ENCODE measurements around the gene ACOT13.

The ACOT13 gene

DNA sequence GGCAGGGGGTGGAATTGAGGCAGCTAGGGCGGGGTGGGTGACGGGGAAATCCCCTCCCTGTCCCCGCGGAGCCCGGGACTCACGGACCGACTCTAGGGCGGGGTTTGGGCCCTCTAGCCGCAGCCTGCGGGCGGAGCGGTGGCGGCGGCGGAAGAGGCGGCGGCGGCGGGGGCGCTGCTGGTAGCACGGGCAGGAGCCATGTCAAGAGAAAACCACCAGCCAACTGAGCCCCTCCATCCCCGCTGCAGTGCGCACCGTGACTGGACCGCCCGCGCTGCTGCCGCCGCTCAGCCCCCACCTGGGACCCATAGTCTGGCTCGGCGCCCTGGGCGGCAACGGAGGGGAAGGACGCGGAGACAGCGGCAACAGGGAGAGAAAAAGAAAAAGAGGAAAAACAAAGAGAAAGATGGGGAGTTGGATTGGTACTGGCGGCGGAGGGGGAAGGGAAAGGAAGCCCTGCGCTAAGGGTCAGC lies 53.3 kb downstream of the ACOT13 start (continued):
- TF ChIP-seq, protein P1, sequence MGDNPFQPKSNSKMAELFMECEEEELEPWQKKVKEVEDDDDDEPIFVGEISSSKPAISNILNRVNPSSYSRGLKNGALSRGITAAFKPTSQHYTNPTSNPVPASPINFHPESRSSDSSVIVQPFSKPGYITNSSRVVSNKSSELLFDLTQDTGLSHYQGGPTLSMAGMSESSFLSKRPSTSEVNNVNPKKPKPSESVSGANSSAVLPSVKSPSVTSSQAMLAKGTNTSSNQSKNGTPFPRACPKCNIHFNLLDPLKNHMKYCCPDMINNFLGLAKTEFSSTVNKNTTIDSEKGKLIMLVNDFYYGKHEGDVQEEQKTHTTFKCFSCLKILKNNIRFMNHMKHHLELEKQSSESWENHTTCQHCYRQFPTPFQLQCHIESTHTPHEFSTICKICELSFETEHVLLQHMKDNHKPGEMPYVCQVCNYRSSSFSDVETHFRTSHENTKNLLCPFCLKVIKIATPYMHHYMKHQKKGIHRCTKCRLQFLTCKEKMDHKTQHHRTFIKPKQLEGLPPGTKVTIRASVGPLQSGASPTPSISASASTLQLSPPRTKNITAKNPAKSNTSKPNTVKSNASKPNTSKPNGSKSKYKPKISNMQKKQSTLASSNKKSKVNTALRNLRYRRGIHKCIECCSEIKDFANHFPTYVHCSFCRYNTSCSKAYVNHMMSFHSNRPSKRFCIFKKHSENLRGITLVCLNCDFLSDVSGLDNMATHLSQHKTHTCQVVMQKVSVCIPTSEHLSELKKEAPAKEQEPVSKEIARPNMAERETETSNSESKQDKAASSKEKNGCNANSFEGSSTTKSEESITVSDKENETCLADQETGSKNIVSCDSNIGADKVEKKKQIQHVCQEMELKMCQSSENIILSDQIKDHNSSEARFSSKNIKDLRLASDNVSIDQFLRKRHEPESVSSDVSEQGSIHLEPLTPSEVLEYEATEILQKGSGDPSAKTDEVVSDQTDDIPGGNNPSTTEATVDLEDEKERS (tag by site-specific recombination; IDR thresholded peaks at IDR 0.05) = no peak
- TF ChIP-seq, protein P2, sequence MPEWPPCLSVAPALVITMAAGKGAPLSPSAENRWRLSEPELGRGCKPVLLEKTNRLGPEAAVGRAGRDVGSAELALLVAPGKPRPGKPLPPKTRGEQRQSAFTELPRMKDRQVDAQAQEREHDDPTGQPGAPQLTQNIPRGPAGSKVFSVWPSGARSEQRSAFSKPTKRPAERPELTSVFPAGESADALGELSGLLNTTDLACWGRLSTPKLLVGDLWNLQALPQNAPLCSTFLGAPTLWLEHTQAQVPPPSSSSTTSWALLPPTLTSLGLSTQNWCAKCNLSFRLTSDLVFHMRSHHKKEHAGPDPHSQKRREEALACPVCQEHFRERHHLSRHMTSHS (tag by site-specific recombination; IDR thresholded peaks at IDR 0.05) = no peak
- TF ChIP-seq ZNF274 (IDR thresholded peaks at IDR 0.05; ENCODE audit: low read length) = no peak
- TF ChIP-seq ZNF274 (tag by site-specific recombination; IDR thresholded peaks at IDR 0.05; ENCODE audit: borderline replicate concordance) = no peak
- TF ChIP-seq, protein P3, sequence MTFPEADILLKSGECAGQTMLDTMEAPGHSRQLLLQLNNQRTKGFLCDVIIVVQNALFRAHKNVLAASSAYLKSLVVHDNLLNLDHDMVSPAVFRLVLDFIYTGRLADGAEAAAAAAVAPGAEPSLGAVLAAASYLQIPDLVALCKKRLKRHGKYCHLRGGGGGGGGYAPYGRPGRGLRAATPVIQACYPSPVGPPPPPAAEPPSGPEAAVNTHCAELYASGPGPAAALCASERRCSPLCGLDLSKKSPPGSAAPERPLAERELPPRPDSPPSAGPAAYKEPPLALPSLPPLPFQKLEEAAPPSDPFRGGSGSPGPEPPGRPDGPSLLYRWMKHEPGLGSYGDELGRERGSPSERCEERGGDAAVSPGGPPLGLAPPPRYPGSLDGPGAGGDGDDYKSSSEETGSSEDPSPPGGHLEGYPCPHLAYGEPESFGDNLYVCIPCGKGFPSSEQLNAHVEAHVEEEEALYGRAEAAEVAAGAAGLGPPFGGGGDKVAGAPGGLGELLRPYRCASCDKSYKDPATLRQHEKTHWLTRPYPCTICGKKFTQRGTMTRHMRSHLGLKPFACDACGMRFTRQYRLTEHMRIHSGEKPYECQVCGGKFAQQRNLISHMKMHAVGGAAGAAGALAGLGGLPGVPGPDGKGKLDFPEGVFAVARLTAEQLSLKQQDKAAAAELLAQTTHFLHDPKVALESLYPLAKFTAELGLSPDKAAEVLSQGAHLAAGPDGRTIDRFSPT (tag by site-specific recombination; IDR thresholded peaks at IDR 0.05) = peak; percentile 61; the same call in 1 of the 2 replicates
- TF ChIP-seq, protein P4, sequence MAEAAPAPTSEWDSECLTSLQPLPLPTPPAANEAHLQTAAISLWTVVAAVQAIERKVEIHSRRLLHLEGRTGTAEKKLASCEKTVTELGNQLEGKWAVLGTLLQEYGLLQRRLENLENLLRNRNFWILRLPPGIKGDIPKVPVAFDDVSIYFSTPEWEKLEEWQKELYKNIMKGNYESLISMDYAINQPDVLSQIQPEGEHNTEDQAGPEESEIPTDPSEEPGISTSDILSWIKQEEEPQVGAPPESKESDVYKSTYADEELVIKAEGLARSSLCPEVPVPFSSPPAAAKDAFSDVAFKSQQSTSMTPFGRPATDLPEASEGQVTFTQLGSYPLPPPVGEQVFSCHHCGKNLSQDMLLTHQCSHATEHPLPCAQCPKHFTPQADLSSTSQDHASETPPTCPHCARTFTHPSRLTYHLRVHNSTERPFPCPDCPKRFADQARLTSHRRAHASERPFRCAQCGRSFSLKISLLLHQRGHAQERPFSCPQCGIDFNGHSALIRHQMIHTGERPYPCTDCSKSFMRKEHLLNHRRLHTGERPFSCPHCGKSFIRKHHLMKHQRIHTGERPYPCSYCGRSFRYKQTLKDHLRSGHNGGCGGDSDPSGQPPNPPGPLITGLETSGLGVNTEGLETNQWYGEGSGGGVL (tag by site-specific recombination; IDR thresholded peaks at IDR 0.05) = peak; percentile 42
- TF ChIP-seq ZNF660 (tag by site-specific recombination; IDR thresholded peaks at IDR 0.05) = no peak
- TF ChIP-seq, protein P5, sequence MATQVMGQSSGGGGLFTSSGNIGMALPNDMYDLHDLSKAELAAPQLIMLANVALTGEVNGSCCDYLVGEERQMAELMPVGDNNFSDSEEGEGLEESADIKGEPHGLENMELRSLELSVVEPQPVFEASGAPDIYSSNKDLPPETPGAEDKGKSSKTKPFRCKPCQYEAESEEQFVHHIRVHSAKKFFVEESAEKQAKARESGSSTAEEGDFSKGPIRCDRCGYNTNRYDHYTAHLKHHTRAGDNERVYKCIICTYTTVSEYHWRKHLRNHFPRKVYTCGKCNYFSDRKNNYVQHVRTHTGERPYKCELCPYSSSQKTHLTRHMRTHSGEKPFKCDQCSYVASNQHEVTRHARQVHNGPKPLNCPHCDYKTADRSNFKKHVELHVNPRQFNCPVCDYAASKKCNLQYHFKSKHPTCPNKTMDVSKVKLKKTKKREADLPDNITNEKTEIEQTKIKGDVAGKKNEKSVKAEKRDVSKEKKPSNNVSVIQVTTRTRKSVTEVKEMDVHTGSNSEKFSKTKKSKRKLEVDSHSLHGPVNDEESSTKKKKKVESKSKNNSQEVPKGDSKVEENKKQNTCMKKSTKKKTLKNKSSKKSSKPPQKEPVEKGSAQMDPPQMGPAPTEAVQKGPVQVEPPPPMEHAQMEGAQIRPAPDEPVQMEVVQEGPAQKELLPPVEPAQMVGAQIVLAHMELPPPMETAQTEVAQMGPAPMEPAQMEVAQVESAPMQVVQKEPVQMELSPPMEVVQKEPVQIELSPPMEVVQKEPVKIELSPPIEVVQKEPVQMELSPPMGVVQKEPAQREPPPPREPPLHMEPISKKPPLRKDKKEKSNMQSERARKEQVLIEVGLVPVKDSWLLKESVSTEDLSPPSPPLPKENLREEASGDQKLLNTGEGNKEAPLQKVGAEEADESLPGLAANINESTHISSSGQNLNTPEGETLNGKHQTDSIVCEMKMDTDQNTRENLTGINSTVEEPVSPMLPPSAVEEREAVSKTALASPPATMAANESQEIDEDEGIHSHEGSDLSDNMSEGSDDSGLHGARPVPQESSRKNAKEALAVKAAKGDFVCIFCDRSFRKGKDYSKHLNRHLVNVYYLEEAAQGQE (tag by site-specific recombination; IDR thresholded peaks at IDR 0.05) = 0 out of 2 replicates have a peak, but pooled peaks have one; percentile 26
- 0 out of 2 replicates have a peak, but pooled peaks have one; percentile 40 for TF ChIP-seq WT1 (tag by site-specific recombination; IDR thresholded peaks at IDR 0.05)
- no peak for TF ChIP-seq ZNF549 (tag by site-specific recombination; IDR thresholded peaks at IDR 0.05)
- peak; percentile 55; the same call in 1 of the 2 replicates for TF ChIP-seq GLI4 (tag by site-specific recombination; IDR thresholded peaks at IDR 0.05)
- no peak for TF ChIP-seq SETDB1 (IDR thresholded peaks at IDR 0.05; ENCODE audit: insufficient read length, low read length)
- TF ChIP-seq ZNF174 (tag by site-specific recombination; IDR thresholded peaks at IDR 0.05) = no peak
- no peak for TF ChIP-seq ZNF2 (tag by site-specific recombination; IDR thresholded peaks at IDR 0.05)
- TF ChIP-seq ZNF423 (tag by site-specific recombination; IDR thresholded peaks at IDR 0.05) = no peak
- TF ChIP-seq, protein P6, sequence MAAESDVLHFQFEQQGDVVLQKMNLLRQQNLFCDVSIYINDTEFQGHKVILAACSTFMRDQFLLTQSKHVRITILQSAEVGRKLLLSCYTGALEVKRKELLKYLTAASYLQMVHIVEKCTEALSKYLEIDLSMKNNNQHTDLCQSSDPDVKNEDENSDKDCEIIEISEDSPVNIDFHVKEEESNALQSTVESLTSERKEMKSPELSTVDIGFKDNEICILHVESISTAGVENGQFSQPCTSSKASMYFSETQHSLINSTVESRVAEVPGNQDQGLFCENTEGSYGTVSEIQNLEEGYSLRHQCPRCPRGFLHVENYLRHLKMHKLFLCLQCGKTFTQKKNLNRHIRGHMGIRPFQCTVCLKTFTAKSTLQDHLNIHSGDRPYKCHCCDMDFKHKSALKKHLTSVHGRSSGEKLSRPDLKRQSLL (tag by site-specific recombination; IDR thresholded peaks at IDR 0.05) = no peak
- TF ChIP-seq ZNF311 (tag by site-specific recombination; IDR thresholded peaks at IDR 0.05; ENCODE audit: borderline replicate concordance) = no peak
- TF ChIP-seq, protein P7, sequence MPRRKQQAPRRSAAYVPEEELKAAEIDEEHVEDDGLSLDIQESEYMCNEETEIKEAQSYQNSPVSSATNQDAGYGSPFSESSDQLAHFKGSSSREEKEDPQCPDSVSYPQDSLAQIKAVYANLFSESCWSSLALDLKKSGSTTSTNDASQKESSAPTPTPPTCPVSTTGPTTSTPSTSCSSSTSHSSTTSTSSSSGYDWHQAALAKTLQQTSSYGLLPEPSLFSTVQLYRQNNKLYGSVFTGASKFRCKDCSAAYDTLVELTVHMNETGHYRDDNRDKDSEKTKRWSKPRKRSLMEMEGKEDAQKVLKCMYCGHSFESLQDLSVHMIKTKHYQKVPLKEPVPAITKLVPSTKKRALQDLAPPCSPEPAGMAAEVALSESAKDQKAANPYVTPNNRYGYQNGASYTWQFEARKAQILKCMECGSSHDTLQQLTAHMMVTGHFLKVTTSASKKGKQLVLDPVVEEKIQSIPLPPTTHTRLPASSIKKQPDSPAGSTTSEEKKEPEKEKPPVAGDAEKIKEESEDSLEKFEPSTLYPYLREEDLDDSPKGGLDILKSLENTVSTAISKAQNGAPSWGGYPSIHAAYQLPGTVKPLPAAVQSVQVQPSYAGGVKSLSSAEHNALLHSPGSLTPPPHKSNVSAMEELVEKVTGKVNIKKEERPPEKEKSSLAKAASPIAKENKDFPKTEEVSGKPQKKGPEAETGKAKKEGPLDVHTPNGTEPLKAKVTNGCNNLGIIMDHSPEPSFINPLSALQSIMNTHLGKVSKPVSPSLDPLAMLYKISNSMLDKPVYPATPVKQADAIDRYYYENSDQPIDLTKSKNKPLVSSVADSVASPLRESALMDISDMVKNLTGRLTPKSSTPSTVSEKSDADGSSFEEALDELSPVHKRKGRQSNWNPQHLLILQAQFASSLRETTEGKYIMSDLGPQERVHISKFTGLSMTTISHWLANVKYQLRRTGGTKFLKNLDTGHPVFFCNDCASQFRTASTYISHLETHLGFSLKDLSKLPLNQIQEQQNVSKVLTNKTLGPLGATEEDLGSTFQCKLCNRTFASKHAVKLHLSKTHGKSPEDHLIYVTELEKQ (tag by site-specific recombination; IDR thresholded peaks at IDR 0.05; ENCODE audit: borderline replicate concordance) = no peak
- TF ChIP-seq, protein P8, sequence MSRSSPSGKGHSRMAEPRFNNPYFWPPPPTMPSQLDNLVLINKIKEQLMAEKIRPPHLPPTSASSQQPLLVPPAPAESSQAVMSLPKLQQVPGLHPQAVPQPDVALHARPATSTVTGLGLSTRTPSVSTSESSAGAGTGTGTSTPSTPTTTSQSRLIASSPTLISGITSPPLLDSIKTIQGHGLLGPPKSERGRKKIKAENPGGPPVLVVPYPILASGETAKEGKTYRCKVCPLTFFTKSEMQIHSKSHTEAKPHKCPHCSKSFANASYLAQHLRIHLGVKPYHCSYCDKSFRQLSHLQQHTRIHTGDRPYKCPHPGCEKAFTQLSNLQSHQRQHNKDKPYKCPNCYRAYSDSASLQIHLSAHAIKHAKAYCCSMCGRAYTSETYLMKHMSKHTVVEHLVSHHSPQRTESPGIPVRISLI (tag by site-specific recombination; IDR thresholded peaks at IDR 0.05) = no peak
- TF ChIP-seq ZFP37 (tag by site-specific recombination; IDR thresholded peaks at IDR 0.05) = no peak; the same call in 1 of the 2 replicates
- 0 out of 2 replicates have a peak, but pooled peaks have one; percentile 53 for TF ChIP-seq ZNF837 (tag by site-specific recombination; IDR thresholded peaks at IDR 0.05)
- TF ChIP-seq GFI1B (tag by site-specific recombination; IDR thresholded peaks at IDR 0.05) = no peak

Data from HEK293 (cell line).